Activated T-cell treated with anti-CD3 and anti-CD28 coated beads for 4 hours (primary cell): ENCODE measurements around the gene ACSL1.
"Not testable (repeated sequence)": the region's sequence is repeated elsewhere in the genome, so short reads cannot be mapped to it uniquely, and the experiment has no call there.

Source experiments
- DNase-seq: peaks from one replicate; pipeline ENCODE4 v3.0.0-alpha.2; 2020

The ACSL1 gene

DNA sequence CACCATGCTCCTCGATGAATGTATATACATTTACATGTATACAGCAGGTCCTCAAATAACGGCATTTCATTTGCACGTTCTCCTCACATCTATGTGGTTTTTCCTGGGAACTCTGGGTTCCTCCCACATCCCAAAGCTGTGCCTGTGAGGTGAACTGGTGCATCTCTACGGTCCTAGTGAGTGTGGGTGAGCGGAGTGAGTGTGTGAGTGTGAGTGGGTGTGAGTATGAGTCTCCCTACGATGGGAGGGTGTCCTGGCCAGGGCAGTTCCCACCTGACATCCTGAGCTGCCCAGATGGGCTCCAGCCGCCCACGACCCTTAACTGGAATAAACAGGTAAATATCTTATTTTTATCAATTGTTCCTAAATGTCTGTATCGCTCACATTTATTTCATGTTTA lies 40.0 kb downstream of the ACSL1 start:
- no peak for DNase-seq

DNA sequence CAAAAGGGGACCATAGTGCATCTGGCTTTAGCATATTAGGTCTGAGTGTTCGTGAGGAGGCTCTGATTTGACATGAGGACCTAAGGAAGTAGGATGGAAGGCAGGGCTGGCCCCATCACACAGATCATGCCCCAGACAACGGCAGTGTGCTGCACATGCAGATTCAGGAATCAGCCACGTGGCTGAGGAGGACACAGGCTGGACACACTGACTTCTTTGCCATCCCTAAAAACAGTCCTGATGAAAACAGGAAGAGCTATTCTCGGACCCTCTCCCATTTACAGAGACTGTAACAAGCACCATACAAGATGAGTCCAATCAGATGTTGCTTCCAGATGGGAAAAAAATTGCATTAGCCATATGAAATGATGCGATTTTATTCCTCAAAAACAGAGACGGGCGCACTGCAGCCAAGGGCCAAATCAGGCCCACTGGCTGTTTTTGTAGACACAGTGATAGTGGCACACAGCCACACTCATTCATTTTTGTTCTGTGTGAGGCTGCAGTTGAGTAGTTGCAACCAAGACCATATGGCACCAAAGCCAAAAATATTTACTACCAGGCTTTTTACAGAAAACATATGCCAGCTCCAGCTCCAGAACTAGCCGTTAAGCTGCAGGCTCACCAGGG lies 41.0 kb downstream of the ACSL1 start:
- DNase-seq = no peak

DNA sequence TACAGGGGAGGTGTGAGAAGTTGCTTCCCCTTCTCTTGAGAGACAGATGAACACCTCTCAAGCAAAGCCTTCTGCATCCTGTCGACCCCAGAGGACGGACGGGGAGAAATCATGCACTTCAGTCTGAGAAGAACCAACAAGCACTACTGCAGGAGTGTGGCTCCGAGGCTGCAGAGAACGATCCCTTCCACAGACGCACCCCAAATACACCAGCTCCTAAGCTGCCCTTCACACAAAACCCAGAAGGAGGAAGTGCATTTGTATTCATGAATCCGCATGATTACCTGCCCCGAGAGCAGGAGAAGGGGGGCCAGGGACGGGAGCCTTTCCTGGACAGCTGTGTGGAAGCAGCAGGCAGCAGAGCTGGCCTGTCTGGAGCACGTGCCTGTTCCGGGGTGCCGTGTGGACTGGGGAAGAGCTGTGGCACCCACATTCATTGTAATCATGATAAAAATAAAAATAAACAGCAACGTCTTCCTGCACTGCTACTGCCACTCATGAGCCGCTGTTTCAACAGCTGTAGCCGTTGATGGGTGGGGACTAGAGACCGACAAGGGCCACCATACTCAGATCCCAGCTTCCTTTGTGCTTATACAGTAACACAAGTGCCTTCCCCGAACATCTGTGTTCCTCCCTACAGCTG lies 42.9 kb downstream of the ACSL1 start:
- no peak for DNase-seq

DNA sequence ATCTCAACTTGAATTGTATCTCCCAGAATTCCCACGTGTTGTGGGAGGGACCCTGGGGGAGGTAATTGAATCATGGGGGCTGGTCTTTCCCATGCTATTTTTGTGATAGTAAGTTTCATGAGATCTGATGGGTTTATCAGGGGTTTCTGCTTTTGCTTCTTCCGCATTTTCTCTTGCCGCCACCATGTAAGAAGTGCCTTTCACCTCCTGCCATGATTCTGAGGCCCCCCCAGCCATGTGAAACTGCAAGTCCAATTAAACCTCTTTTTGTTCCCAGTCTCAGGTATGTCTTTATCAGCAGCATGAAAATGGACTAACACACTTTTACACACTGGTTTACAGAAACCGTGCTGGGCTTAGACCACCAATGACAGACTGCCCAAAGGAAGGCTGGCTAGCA lies 46.6 kb downstream of the ACSL1 start:
- DNase-seq = not testable (repeated sequence)

DNA sequence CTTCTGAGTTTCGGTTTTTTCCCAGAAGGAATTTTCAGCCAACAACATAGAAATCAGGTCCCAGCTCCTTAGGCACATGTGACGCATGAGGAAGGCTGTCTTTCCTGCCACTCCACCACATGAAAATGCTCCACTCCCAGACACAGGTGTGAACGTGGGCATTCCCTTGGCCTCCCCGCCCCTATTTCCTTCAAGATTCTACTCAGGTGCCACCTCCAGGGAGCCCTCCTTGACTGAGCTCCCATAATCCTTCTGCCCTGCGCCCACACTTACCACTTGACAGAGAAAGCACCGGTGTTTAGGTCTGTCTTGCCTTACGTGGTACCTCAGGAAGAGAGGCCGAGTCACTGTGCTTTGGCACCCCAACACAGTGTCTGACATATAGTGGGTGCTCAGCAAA lies 47.4 kb downstream of the ACSL1 start:
- no peak for DNase-seq

DNA sequence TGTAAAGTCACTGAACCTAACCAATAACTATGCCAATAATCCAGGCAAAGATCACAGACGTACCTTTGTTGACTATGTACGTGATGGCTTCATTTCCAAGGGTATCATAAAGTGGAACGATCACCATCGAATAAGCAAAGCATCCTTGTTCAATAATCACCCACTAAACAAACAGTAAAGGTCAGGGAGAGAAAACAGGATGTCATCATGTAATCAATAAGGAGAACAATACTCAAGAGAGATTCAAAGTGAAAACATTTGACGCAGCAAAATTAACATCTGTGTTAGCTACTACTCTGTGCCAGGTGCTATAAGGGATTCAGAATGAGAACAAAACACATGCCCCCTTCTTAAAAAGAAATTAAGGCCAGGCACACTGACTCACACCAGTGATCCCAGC lies 48.9 kb downstream of the ACSL1 start:
- DNase-seq = no peak

DNA sequence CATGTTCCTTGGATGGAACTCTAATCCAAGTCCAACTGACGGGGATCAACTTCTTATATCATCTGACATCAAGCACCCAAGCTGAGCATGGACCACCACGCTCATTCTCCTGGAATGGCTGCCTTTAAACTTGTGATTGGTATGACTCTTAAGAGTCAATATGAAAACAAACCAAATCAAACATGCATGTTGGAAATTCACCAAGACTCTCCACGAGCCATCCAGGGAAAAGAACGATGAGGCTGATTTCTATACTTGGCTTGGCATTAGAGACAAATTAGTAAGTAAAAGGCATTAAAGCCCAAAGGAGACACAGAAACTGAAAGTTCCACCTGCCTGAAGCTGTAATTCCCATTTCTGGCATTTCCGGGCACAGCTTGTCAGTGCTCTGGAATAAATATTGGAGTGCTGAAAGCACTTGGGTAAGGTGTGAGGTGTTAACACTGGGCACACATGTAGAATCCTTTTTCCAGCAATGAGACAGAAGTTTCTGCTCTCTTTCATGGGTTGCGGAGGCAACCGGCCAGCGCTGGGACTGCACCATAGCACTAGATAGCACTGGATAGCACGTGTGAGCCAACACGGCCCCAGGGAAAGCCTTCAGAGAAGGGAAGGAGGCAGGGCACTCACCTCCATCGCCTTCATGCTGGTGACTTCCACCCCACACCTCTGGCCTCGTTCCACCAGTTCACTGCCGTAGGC lies 49.8 kb downstream of the ACSL1 start:
- no peak for DNase-seq

DNA sequence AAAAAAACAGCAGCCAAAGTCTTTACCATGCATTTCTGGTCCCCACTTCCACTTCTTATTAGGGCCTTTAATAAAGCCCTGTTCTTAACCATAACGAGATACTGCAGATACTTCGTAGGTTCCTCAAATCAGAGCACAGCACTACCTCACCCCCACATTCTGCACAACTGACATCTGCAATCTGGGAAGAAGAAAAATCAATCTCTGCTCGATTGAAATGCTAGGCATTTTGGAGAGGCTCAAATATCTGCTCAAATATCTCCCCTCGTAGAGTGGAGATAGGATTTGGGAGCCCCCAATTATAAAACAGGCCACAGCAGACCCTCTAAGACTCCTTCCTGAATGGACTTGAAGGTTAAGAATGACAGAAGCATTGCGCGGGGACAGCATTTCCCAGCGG lies 51.6 kb downstream of the ACSL1 start:
- no peak for DNase-seq

DNA sequence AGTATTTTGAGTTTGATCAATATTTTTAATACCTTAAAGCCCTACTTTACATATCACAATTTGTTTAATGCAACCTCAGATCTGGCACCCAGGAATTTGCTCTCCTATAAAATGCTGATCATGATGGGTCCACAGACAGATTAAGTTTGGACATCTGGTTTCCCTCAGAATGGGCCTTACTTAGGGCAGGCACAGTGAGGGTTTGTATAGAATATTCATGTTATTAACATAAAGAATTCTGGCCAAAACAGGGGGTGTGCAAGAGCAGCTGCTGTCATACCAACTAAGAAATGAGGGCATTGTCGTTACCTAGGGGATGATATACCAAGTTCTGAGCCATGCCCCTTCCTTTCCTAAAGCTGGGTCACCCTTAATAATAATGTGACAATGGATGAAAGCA lies 54.4 kb downstream of the ACSL1 start:
- DNase-seq = no peak

DNA sequence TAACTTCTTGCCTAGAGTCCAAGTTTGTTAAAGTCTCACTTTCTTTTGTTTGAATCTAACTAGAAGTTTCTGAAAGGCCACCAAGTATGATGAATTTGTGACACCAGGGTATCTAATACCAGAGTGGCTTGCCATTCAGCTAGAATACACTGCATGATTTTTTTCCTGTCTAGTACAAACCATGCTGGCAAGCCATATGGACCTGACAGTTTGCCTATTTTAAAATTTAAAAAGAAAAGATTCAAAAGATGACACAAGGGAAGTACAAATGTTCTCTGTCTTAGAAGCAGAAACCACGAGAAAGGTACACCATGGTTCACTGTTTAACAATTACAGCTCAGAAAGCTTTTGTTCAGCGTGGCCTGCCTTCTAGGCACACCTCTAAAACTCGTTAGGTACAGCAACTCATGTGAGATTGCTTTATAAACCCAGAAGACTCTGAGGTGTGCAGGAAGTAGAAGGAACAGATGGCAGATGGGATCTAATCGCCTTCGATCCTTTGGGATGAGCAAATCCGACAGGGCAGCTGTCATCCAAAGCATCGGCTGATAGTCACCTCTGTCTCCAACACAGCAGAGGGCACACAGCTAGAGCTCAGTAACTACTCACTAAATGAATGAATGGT lies 56.5 kb downstream of the ACSL1 start:
- no peak for DNase-seq

DNA sequence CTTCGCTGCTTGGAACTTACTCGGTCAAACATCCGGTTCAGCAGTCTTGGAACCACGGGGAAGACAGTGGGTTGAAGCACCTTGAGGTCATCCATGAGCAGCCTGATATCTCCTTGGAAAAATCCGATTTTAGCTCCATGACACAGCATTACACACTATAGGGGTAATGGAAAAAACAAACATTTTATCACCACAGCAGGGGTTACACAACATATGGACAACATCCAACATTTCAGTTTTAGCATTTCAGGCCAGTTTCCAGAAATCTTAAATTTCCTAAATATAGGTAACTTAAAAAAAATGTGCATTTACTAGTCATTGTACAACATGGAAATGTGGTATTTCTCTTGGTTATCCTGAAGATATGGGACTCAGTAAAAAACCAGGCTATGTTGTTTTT lies 57.5 kb downstream of the ACSL1 start:
- DNase-seq = no peak

DNA sequence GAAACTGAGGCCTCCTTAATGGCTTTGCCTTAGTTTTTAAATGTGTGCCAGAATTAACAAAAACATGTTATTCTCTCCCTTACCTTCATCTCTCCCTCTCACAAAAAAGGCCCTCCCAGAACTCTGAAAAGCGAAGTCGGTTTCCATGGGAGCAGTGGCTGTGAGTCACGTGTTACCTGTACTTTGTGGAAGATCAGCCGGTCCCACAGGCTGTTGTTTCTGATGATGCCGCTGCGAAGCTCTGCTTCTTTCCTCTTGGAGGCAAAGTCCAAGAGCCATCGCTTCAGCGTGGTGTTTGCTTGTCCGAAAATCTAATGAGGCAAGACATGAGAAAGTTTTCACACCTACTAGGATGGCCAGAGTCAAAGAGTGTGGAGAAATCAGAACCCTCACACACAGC lies 59.3 kb downstream of the ACSL1 start:
- DNase-seq = no peak

DNA sequence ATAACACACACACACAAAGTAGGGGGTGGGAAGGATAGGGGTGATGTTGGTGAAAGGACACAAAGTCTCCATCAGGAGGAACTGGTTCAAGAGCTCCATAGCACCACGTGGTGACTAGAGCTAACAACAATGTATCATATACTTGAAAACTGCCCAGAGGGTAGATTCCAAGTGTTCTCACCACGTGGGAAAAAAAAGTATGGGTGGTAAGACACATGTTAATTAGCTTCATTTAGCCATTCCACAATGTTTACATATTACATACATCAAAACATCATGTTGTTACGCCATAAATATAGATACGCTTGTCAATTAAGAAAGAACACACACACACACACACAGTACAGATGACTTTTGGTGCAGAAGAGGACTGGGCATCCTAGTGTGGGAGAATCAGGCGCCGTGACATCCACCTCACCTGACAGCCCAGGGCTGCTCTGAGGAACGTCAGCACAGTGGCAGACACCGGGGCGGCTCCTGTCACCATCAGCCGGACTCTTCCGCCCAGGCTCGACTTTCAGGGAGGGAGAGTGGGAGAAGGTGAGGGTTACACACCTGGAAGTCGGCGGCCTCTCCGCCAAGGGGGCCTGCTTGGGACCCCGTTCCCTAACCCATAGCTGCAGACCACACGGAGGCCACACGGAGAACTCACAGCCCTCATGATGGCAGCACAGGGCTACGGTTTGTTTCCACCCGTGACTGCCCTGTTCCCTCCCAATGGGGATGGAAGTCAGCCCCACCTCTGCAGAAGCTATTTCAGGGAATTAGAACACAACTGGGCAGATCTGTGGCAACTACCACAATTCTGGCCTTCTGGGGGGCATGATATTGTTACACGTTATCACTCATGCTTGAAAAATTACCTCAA lies 60.1 kb downstream of the ACSL1 start:
- DNase-seq = no peak

DNA sequence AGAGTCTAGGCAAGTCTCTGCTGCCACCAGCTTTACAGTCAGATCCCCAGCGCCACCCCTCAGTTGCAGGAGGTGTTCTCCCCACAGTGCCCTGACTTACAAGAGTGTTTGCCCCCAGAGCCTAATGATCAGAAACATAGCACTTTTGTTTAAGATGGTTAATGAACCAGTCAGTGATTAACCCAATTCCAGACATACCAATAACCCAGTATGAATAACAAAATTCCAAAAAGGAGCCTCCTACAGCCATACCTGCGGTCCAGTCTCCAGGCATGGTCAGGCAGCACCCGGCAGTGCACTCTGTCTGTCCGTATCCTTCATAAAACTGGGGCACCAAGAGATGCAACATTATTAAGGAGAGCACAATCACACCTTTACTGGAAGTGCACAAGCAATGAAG lies 61.2 kb downstream of the ACSL1 start:
- DNase-seq = no peak

DNA sequence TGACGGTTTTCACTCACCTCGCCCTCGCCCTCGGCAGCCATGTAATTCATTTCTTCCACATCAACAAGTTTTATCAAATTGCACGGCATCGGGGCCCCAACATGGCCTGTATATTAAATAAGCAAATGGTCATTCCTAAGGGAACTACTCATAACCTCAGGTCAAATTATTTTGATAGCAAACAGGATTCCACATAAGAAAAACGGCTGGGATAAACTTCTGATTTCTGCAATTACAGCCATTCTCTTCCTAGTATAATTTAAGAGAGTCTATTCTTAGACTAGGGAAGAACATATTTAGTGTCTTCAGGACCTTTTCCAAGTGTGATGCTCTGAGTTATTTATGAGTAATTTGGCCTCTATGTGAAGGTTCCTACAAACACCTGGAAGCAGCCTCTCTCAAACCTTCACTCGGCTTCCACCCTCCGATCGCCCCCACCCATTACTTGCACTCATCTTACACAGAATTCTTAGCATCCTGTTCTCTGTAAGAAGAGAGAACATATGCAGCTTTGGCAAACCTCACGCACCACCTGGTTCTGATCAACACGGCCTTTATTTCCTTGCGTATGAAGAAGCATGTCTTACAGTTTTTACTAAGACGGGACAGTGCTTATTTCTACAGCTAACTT lies 62.5 kb downstream of the ACSL1 start:
- no peak for DNase-seq

DNA sequence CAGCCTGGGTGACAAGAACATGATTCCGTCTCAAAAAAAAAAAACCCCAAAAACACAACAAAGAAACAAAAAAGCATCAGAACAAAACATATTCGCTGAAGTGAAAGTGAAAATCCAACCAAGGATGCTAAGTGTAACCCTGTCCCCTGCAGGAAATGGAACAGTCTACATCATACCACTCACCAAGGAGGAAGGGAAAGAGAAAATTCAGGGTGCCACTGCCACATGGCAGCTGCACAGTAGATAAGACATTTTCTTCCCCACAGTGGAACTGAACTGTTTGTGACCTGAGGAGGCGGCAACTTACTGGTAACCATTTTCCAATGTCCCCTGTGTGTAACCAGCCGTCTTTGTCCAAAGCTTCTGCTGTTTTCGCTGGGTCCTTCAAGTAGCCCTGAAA lies 63.7 kb downstream of the ACSL1 start:
- no peak for DNase-seq

DNA sequence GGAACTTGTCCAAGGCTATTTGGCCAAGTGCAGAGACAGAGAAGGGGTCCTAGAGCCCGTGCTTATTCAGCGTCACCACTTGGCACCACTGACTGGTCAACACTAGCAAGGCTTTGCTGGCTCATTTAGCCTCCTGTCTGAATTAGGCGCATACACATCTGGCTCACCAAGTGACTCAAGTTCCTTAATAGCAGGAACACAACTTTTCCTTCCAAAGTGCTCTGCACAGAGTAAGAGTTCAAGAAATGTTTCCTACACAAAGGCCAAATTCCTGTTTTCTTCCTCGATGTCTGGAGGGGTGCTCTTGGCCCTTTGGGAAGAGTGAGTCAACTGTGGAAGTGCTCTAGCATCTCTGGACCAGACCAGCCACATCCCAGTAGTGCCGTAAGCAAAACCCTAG lies 65.1 kb downstream of the ACSL1 start:
- no peak for DNase-seq

DNA sequence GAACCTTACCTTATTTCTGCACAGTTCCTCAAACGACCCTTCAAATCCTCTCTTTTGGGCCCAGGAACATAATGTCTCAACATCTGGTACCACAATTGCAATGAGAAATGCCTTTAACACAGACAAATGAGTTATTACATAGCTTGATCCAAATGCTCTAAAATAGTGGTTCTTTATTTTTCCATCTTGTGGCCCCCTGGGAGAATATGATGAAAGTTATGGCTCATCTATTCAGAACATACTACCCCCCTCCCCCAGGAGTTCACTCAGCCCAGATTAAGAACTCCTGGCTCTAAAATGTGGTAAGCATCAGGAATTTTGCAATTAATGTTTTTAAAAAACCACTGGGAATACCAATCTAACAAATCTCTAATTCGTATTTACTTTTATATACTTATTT lies 68.0 kb downstream of the ACSL1 start:
- DNase-seq = no peak

DNA sequence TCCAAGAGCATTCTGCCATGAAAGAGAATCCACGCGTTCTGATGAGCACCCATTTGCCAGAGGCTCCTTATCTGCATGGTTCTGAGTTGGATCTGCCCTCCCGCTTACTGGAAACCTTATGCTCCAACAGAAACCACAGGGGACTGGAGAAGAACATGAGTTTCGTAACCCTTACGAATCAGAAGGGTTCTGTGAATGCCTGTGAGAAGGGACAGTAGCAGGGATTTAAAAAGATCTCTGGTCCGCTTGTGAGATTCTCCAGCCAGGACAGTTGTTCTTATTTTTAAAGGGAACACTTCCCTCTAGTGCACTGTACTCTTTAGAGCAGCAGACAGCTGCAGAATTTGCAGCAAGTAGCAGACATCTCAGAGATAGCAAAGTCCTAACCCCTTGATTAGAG lies 69.4 kb downstream of the ACSL1 start:
- DNase-seq = no peak

DNA sequence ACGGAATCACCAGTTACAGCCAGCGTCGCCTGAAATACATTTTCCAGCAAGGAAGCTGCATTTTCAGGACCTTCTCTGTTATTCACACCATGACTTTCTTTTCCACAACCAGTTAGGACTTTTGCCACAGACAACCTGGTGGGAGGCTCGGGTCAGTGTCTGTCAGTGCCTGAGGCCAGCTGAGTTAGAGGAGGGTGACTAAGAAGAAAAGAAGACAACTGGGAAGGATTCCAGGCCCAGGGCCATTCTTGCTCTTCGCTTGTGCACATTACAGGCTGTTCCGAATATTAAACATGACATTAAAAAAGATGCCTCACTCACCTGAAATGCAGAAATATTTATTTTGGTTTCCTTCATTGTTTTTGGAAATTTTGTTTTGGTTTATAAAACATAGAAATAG lies 70.5 kb downstream of the ACSL1 start:
- no peak for DNase-seq

DNA sequence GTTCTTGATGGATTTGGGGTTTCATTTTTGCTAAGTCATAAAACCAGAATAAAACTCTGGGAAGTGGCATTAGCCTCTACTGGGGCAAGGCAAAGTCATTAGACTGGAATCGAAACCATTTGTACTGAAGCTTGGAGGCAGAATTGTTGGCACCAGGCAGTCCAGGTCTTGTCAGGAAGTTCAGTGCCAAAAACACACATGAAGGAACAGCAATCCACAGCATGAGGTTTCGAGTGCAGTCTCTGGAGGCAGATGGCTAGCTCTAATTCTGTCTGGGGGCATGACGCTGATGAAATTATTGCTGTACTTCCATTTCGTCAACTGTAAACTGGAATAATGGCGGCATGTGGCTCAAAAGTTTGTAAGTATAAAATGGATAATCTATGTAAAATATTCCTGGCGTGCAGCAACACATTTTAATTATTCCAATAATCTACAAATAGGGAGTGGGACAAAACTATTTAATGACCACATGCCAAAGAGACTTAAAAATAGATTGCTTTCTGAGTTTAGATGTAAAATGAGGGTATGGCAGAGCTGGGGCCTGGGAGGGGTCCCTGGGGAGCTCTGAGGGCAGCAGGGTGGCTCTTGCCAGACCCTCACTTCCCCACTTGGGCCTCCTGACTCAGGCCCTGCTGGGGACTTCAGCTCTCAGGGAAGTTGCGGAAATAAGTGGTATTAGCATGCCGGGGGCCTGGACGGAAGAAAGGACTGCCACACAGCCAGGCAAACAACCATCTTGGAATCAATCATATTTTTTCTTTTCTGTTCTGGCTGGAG lies 73.1 kb downstream of the ACSL1 start:
- DNase-seq = no peak

DNA sequence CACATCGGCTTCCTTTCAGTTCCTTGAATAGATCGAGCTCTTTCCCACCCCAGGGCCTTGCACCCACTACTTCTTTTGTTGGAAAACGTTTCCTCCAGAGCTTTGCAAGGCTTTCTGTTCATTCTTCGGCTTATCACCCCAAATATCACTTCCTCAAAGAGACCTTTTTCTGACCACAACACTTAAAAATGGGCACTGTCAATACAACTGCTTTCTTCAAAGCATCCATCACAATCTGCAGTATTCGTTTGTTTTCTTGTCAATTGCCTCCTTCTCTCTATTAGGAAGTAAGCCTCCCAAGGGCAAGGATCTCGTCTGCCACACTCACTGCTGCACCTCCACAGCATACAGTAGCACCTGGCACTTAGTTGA lies 74.2 kb downstream of the ACSL1 start:
- no peak for DNase-seq
